ENCODE data around the gene CFD. TPM values are rescaled to one million over a fixed set of nuclear protein-coding genes. Genes with fewer than 3 reads are reported as not detected.

Gene CFD
- total RNA-seq, 6 experiments from 2014 or later: 3.5 to 9.6 (median 7.8) TPM

DNA sequence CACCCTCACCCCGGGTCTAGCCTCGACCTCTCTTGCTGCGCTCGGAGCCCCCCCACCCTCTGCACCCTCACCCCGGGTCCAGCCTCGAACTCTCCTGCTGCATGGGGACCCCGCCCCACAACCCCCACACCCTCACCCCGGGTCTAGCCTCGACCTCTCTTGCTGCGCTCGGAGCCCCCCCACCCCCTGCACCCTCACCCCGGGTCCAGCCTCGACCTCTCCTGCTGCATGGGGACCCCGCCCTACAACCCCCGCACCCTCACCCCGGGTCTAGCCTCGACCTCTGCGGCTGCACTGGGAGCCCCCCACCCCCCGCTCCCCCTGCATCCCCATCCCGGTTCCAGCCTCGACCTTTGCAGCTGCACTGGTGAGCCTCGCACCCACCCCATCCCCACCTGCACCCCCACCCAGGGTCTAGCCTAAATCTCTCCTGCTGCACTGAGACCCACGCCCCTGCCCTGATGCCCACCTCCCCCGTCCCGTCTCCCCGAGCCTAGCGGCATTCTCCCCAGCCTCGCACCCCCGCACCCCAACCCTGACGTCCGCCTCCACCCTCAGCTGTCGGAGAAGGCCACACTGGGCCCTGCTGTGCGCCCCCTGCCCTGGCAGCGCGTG lies 1.8 kb downstream of the CFD start:
- H3K4me1 ChIP-seq: no peaks in the 10 kb centered on the region
- WGBS (ENCODE audit: insufficient coverage, low coverage, low lambda C conversion rate, missing lambda C conversion rate): 63% methylated on average over 15 of the region's 35 CpGs
- no peaks in the 10 kb centered on the region for H3K36me3 ChIP-seq
- ATAC-seq: no peak
- intact Hi-C loops (cut with DNase I): loop anchor here (5.0 to 10.0 kb wide), 2 partner anchors 56 to 96 kb away; partner anchors contain the start of gene KISS1R (in 1 of the 2)
- H3K27me3 ChIP-seq: no peaks in the 10 kb centered on the region
- no peak overlapping the region for H3K4me3 ChIP-seq
- TF ChIP-seq POLR2A (IDR thresholded peaks at IDR 0.05): no peak
- TF ChIP-seq, protein P1, sequence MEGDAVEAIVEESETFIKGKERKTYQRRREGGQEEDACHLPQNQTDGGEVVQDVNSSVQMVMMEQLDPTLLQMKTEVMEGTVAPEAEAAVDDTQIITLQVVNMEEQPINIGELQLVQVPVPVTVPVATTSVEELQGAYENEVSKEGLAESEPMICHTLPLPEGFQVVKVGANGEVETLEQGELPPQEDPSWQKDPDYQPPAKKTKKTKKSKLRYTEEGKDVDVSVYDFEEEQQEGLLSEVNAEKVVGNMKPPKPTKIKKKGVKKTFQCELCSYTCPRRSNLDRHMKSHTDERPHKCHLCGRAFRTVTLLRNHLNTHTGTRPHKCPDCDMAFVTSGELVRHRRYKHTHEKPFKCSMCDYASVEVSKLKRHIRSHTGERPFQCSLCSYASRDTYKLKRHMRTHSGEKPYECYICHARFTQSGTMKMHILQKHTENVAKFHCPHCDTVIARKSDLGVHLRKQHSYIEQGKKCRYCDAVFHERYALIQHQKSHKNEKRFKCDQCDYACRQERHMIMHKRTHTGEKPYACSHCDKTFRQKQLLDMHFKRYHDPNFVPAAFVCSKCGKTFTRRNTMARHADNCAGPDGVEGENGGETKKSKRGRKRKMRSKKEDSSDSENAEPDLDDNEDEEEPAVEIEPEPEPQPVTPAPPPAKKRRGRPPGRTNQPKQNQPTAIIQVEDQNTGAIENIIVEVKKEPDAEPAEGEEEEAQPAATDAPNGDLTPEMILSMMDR (IDR thresholded peaks at IDR 0.05): no peak
- peak in 1 of 3 donors; percentile 46 for DNase-seq
- H3K9me3 ChIP-seq: no peaks in the 10 kb centered on the region
- no peak overlapping the region for H3K27ac ChIP-seq

GRCh38 chr19:861756-862580 lies 2.5 kb downstream of the CFD start:
- DNase-seq: peak in 1 of 3 donors; percentile 69
- intact Hi-C loops (cut with DNase I): loop anchor here (5.0 to 10.0 kb wide), 2 partner anchors 55 to 97 kb away; partner anchors contain the start of gene KISS1R (in 1 of the 2)
- peak; percentile 21 to 45 (median 35) for ATAC-seq
- Histone ChIP-seq H3K9me3 (no peaks in the 10 kb centered on the region), H3K4me3 (no peak overlapping the region), H3K27me3 (no peaks in the 10 kb centered on the region), H3K27ac (no peak overlapping the region), H3K36me3 (no peaks in the 10 kb centered on the region), H3K4me1 (no peaks in the 10 kb centered on the region)
- TF ChIP-seq, protein P1 (IDR thresholded peaks at IDR 0.05): no peak
- TF ChIP-seq POLR2A (IDR thresholded peaks at IDR 0.05): no peak
- WGBS (ENCODE audit: insufficient coverage, low coverage, low lambda C conversion rate, missing lambda C conversion rate): 20% methylated on average over 36 of the region's 60 CpGs

DNA sequence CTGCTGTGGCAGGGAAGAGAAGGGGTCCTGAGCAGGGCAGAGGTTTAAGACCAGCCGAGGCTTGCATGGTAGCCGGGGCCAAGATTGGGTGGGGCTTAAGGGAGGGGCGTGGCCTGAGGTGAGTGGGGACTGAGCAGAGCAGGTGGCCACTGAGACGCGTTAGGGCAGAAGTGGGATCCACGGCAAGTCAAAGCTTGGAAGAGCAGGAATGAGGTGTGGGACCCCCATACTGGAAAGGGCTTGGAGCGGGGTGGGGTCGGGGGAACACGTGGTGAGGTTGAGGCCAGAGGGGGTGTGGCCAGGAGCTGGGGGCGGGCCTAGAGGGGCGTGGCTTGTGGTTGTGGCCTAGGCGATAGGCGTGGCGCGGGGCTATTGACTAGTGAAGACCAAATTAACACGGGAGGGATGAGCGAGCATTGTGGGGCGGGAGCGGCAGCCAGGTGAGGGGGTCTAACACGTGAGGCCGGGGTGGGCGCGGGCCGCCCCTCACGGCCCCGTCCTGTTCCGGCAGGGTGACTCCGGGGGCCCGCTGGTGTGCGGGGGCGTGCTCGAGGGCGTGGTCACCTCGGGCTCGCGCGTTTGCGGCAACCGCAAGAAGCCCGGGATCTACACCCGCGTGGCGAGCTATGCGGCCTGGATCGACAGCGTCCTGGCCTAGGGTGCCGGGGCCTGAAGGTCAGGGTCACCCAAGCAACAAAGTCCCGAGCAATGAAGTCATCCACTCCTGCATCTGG lies 3.3 kb downstream of the CFD start:
- TF ChIP-seq, protein P1 (IDR thresholded peaks at IDR 0.05): no peak
- no peak for TF ChIP-seq POLR2A (IDR thresholded peaks at IDR 0.05)
- H3K36me3 ChIP-seq: peaks cover 0 to 1% (median 0%) of the 10 kb centered on the region in 4 donors
- H3K9me3 ChIP-seq: no peaks in the 10 kb centered on the region
- no peaks in the 10 kb centered on the region for H3K27me3 ChIP-seq
- H3K27ac ChIP-seq: no peak overlapping the region
- ATAC-seq (peak; percentile 20 to 43 (median 32)), DNase-seq (peak in 2 of 3 donors; percentile 65 to 73)
- H3K4me3 ChIP-seq: no peak overlapping the region
- 5% methylated on average over 17 of the region's 48 CpGs for WGBS (ENCODE audit: insufficient coverage, low coverage, low lambda C conversion rate, missing lambda C conversion rate)
- no peaks in the 10 kb centered on the region for H3K4me1 ChIP-seq
- intact Hi-C loops (cut with DNase I): loop anchor here (5.0 to 10.0 kb wide), 2 partner anchors 55 to 98 kb away; partner anchors contain the start of gene KISS1R (in 1 of the 2)

DNA sequence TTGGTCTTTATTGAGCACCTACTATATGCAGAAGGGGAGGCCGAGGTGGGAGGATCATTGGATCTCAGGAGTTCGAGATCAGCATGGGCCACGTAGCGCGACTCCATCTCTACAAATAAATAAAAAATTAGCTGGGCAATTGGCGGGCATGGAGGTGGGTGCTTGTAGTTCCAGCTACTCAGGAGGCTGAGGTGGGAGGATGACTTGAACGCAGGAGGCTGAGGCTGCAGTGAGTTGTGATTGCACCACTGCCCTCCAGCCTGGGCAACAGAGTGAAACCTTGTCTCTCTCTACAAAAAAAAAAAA lies 3.8 kb downstream of the CFD start:
- Histone ChIP-seq H3K36me3 (peaks cover 0 to 6% (median 0%) of the 10 kb centered on the region in 4 donors), H3K4me1 (no peaks in the 10 kb centered on the region), H3K27me3 (no peaks in the 10 kb centered on the region), H3K4me3 (no peak overlapping the region), H3K27ac (no peak overlapping the region), H3K9me3 (no peaks in the 10 kb centered on the region)
- 59% methylated on average over 7 of the region's 7 CpGs for WGBS (ENCODE audit: insufficient coverage, low coverage, low lambda C conversion rate, missing lambda C conversion rate)
- TF ChIP-seq, protein P1 (IDR thresholded peaks at IDR 0.05): no peak
- TF ChIP-seq POLR2A (IDR thresholded peaks at IDR 0.05): no peak
- intact Hi-C loops (cut with DNase I): loop anchor here (5.0 to 10.0 kb wide), 2 partner anchors 54 to 98 kb away; partner anchors contain the start of gene KISS1R (in 1 of the 2)
- ATAC-seq (no peak), DNase-seq (no peak)
